GM18870 (cell line): Measurements from ENCODE around the gene EPHX1.

ENCODE experiments used
- ATAC-seq: cut with Tn5 transposase; IDR thresholded peaks from one replicate; pipeline ENCODE4 v1.9.1; 2021; ENCODE audit warnings: moderate library complexity; ENCODE audit not compliant: unreplicated experiment

Gene EPHX1

DNA sequence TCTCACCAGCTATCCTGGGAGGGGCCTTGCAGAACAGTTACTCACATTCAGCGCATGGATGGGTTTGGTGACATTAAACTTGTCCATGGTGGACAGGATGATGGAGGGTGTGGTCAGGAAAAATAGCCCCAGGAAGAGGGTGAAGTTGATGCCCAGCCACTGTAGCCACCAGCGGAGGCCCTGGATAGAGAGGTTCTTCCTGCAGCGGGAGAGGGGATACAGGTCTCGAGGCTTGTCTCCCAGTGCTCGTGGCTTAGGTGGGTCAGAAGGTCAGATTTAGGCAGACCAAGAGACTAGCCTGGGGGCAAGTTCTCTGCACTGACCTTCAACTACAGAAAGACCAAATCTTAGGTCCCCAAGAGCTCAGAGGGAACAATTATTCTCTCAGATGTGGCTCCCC, 49.2 kb downstream of the EPHX1 start:
- no peak for ATAC-seq

DNA sequence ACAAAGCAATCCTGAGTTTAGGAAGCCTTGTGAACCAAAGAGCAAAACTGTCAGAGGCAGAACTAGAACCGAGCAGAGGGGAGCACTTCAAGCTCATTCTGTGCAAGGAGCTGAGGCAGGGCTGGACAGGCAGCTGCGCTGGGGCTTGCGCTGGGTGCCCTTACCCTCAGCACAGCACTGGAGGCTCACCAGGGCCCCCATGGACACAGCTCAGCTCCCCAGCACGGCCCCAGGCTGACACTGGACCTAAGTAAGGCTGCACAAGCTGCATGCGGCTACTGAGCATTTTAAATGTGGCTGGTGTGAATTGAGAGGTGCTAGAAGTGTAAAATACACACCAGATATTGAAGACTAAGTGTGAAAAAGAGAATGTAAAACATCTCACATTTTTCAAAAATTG, 50.2 kb downstream of the EPHX1 start:
- no peak for ATAC-seq

DNA sequence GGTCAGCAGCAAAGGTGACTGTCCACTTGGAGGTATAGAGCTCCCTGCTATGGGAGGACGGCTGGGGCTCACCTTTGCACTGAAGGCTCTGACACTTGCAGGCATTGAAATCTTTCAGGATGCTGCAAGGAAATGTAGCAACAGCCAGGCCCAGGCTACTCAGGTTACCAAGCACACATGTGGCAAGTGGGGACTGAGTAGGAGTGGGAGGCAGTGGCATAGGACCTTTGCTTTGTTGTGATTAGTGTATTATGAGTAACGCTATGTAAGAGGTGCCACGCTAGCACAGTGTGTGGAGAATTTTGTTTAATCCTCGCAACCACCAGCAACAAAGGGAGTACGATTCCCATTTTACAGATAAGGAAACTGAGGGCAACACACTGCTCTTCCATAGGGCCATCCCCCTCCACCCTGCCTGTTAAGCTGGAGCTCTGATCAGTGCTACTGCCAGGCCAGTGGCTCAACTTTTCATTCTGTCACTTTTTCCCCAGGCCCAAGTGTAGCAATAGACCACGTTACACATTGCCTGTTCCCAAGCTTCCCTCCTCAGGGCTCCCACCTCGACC, 51.0 kb downstream of the EPHX1 start:
- ATAC-seq = no peak

DNA sequence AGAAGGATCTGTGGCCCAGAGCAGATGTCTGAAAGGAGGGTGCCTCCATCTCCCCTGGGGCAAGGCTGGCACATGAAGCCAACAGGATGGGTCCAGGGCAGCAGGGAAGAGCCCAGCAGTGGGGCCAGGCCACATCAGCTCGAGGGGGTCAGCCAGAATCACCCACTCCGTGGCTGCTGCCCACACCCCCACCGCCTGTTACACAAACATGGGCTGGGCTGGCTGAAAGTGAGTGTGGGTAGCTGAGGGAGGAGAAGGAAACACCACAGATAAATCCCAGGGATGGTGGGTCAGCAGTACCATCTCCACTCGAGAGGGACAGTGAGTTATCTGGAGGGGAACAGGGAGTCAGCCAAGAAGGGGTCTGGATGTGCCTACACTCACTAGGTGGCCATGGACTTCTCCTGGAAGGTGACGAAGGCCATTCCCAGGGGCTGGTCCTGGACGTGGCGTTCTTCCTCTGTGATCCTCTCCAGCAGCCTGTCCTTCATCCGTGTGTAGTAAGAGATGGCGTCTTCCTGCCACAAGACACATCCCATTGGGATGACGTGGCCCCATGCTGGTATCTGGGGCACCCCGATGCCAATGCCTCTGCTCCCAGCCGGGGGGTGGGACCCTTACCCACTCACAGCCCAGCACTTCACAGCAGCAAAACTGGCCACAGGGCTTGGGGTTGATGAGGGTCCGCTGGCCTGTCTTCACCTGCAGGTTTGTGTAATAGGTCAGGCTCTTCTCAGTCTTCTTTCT, 52.1 kb downstream of the EPHX1 start:
- ATAC-seq = no peak

DNA sequence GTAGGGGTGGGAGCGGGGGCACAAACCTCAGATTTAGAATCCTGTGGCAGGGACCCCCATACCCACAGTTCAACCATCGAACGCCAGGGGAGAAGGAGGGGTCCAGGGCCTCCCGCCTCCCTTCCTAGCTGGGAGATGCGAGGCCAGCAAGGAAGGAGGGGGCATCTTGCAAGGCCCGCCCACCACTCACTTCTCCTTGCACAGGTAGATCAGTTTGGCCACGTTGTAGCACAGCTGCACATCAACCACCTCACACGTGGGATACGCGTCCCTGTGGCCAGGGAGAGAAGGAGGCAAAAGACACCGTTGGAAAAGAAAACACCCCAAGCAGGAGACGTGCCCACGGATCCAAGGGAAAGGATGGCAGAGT, 52.6 kb downstream of the EPHX1 start:
- no peak for ATAC-seq

DNA sequence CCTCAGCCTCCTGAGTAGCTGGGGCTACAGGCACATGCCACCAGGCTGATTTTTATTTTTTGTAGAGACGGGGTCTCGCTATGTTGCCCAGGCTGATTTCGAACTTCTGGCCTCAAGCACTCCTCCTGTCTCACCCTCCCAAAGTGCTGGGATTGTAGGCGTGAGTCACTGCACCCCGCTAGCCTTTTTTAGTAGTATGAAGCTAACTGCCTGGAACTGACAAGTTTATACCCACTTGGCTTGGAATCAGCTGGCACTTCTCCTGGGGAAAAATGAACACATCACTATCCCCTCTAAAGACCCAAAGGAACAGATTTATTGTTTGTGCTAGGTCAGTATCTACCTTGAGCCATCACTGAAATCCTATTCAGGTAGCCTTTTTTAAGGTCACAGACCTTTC, 53.2 kb downstream of the EPHX1 start:
- ATAC-seq = no peak

DNA sequence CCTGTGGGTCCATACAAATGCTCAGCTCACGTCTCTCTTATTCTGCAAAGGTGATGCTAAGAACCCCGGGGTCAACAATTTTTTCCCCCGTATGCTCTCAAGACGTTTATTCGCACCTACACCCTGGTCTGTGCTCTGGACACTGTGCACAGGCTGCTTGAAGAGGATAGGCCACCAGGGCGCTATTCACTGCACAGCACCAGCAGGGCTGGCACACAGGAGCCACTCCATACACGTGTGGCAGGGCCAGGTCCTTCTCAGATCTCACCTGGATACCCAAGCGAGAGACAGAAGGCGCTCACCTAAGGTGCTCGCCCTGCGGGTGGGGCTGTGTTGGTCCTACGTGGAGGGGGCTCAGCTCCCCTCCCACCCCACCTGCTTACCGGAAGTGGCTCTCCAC, 55.6 kb downstream of the EPHX1 start:
- ATAC-seq = no peak

DNA sequence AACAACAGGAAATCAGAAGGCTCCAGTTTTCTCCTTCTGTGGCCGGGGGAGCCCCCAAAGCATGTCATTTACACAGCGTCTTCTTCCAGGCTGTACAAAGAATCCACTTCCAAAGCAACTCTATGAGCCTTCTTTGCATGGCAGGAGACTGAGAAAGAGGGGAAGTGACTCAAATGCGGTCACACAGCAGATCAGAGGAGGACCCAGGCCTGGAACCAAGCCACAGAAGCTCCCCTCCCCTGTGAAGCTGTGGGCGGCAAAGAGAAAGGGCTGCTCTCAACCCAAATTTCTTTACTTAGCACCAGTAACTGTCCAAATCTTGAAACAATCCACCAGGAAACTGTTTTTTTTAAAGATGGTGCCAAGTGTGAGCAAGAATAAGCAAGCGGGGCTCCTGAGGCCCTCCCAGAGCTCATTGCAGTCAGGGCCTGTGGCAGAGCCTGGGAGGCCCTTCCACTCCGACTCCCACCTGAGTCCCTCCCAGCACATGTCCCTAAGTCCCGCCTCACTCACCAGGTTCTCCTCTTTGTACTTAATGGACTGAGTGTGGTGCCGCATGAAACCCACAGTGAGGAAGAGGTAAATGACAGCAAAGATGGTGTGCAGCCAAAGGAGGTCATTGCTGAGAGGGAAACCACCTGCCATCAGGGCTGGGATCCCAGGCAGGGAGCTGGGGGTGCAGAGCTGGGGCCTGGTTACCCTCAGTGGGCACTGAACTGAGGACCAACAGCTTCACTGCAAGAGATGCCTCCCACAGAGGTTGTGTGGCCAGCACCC, 56.3 kb downstream of the EPHX1 start:
- no peak for ATAC-seq

DNA sequence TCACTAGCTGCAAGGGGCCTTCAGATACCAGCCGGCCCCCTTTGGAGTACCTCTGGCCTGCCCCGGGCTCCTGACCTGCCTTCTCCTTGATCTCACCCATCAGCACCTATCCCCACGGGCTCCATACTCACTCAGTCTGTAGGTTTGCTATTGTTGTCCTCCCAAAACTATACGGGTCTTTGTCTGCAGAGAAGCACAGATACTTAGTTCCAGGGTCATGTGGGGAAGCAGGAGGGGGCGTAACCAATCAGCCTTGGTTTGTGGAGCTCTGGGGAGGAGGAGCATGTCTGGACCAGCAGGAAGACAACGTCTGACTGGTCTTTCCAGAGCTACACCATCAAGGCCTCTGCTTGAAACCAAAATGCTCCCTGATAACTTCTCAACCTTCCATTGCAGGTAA, 57.1 kb downstream of the EPHX1 start:
- ATAC-seq = no peak

DNA sequence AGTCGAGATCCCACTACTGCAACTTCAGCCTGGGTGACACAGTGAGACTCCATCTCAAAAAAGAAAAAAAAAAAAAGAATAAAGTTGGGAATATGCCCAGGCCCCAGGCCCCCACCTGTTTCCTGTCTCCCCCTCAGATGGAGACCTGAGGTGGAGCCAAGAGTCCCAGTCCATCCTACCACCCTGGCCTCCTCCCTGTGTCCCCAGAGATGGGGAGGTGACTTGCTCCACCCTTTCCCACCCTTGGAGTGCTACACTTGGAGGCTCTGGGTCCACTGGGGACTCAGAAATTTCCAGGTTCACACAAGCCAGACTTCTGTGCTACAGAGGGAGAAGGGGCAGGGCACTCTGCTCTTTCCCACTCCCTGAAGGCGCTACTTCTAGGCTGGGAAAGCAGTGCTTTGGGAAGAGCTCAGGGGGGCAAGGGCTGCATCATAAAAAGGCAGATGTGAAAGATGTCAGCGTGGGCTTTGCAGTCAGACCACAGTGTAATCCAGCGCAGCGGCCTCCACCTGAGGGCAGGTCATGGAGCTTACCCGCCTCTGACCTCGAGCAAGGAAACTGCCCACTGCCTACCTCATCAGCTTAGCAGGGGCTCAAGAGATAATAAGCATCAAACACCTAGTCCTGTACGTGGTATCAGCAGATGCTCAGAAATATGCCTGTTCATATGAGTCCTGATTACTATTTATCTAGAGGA, 58.9 kb downstream of the EPHX1 start:
- ATAC-seq = no peak

DNA sequence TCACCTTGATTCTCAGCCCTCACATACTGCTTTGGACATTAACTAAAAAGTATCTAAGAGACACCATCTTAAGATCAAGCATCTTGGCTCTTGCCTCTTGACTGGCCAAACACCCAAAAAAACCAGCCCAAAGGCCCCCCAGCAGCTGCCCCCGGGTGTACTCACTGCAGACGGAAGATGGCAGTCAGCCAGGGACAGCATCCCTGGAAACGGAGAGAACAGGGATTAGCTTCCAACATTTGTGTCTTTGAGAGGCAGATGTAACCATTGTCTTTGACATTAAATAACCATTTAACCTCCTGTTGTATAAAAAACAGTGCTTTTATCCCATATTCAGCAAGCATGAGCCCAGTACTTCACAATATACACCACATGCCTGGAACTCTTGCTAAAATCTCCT, 61.0 kb downstream of the EPHX1 start:
- no peak for ATAC-seq

DNA sequence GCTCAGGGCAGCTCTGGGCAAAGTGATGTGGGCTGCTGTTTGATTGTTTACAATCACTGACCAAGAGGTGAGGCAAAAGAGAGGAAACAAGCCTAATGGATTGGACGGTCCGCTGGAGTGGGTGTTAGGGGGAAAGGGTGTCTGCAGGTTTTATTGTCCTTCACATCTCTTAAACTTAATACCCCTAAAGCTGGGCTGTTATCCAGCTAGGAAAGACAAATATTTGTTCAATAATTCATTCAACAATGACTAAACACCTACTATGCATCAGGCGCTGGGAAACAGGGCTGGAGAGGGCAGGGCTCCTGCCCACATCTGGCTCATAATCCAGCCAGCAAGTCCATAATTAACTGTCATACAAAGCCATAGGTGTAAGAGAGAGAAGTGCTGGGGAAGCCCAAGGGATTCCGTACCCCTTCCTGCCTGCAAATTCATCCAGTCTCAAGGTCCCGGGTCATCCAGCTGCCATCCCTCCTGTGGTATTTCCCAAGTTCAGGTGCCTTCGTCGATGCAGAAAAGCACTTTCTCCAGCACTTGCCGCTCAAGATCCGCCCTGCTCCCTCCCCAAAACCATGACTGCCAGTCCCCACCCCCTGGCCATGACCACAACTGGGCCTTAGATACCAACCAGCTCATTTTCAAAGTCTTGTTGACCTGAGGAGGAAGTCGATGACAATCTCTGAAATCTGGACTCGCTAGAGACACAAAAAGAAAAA, 61.6 kb downstream of the EPHX1 start:
- no peak for ATAC-seq

DNA sequence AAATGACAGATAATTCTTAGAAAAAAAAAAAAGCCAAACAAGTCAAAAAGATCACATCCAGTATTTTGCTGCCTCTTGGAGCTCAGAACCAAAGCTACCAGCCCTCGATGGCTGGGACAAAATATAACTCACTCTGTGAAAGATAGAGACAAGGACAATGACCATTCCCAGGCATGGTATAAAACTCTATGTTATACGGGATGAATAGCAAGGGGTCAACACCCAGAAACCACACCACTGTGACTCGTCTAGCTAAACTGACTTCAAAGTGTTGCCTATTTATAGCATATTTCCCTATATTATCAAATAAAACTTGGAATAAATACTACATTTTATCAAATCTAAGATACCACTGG, 62.1 kb downstream of the EPHX1 start:
- ATAC-seq = no peak

DNA sequence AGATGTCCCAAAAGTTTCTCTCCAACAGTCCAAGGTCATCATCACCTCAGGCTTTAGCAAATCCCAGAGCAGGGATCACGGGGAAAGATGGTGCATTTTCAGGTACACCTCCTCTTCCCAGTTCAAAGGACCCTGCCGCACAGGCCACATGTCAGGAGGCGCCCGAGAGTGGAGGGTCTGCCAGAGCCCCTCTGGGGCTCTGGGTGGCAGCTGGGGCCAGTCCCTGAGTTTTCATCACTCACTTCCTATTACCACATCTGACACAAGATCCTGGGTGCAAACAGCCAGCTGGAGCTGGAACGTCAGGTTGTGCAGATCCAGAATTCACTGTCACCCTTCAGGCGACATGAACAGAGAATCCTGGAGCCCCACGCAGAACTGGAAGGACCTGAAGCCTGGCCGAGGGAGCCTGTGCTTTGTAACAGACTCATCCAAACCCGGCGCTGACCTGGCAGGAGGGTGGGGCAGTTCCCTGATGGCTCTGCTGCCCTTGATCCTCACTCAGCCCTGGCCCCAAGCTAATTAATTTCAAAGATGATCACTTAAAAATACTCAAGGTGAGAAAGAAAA, 63.4 kb downstream of the EPHX1 start:
- no peak for ATAC-seq

DNA sequence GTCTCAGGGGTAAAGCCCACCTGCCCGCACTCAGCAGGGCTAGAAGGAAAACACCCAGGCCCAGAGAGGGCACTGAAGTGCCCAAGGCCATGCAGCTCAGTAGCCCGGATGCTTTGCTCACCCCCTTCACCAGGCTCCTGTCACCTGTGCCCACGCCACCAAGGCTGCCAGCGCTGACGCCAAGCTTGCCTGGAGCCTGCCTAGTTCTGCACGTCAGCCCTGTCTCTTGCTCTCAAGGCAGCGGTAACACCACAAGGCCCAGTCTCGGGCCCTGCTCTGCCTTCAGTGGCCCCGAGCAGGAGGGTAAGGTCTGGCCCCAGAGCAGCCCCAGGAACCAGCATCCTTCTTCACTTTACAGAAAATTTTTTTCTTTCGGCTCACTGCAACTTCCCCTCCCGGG, 64.5 kb downstream of the EPHX1 start:
- no peak for ATAC-seq

DNA sequence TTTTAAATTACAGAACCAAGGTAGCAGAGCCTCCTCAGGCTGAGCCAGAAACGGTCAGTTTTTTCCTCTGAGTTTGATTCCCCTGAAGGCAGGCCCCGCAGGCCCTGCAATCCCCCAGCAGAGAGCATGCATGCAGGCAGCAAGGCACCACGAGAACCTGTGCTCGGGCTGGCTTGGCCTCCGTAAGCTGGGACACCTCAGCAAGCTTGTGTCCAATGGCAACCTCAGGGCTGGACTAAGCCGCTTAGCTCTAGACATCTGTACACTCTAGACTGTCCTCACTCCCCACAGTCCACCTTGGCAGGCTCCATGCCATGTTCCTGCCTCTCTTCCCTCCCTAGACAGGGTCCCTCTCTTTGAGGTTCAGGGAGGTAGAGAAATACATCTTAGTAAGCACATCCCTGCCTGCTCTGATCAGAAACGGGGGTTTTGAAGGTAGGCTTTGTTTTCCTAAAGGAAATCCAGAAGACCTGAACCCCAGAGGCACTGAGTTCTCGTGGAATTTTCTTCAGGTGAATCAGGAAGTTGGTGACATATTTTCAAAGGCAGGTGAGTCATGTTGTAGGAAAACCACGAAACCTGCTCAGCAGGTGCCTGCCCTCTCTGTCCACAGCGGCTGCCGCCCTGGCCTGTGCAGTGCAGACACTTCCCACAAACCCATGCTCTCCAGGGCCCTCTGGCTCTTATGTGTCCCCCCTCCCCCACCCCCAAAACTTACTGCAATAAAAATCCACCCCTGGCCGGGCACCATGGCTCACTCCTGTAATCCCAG, 65.3 kb downstream of the EPHX1 start:
- ATAC-seq = no peak

DNA sequence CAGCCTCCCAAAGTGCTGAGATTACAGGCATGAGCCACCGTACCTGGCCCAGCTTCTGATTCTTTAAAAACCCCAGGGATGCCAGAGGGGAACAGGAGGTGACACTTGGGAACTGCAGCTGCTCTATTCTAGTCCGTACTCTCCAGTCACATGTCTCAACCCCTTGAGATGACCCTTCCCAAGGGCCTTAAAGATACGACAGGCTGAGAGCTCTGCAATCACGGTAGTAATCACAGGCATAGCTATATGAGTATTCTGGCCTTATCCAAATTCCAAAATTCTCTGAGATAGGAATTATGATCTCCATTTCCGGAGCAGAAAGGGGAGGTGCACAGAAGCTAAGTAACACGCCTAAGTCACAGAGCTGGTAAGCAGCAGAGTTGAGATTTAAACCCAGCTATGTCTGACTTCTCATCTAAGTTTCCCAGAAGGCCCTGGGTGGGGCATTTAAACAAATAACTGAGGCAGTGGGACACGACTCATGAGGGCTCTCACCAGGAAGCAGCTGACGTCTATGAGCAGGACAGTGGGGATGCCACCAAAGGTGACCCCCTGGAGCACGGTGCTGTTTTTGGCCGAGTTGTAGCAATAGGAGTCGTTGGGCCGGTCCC, 67.1 kb downstream of the EPHX1 start:
- no peak for ATAC-seq

DNA sequence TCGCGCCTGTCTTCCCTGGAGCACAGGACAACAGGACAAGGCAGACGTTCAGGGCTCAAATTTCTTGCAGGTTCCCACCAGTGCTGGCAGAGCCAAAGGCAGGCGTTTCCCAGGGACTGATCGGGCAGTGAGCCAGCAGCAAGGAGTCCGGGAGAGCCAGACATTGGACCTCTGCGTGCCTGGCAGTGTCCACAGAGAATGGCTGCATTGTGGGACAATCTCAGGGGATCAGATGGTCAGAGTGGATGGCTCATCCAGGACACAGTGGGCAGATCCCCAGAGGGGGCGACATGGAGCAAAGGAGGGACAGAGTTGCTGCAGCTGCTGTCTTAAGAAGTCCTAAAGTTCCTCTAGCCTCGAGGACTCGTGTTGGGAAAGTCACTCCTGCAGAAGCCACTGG, 67.7 kb downstream of the EPHX1 start:
- no peak for ATAC-seq

DNA sequence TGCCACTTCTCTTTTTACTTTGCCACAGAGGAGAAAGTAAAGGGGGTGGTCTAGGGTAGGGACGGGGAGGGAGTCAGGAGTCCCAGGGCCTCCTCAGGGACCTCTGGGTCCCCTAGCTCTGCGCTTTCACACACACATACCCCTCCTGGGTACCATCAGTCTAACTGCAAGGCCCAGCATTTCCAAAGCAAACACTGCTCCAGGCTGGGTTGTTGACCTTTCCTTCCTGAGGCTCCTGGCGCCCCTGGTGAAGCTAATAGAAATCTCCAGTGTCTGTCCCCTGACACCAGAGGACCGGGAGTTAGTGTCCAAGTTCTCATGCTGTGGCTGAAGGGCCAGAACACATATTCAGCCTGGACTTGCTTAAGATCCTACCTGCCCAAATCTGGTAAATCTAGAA, 68.4 kb downstream of the EPHX1 start:
- no peak for ATAC-seq
